IMR-90 (cell line): Measurements from ENCODE around the gene CDON. TPM values are rescaled to one million over a fixed set of nuclear protein-coding genes. Genes with fewer than 3 reads are reported as not detected.

Source experiments
- ATAC-seq: fragments of 200-7000 bp; cut with Tn5 transposase; 2 replicates; pipeline ENCODE4 v1.9.1; 2020; ENCODE audit warnings: low read depth, mild to moderate bottlenecking, moderate library complexity
- BruUV-seq: library from RNA; stranded (reverse); fragments of 400-500 nt; replicated peaks from 2 replicates; lab custom pipeline; 2021; lab: Mats Ljungman, UMichigan
- CTCF ChIA-PET: fragments of 300-600 bp; formaldehyde crosslinking; extraction: SDS; loops from one replicate; lab custom pipeline; 2021; ENCODE audit warnings: antibody characterized with exemption; lab: Yijun Ruan, JAX
- POLR2A ChIA-PET: fragments of 300-600 bp; sonication (Branson Sonifier 250); formaldehyde crosslinking; loops from one replicate; lab custom pipeline; 2022; ENCODE audit warnings: antibody characterized with exemption; ENCODE audit not compliant: unreplicated experiment; lab: Charles Lee
- DNase-seq: peaks from one replicate; pipeline ENCODE4 v3.0.0; 2013
- H2AFZ ChIP-seq: replicated peaks from 2 replicates; pipeline ENCODE3; 2013; ENCODE audit warnings: low read length, mild to moderate bottlenecking; ENCODE audit not compliant: poor library complexity
- H2AK5ac ChIP-seq: 2 replicates; pipeline ENCODE4 v1.6.1; 2013; ENCODE audit warnings: low read depth, low read length, inconsistent platforms
- H2AK9ac ChIP-seq: replicated peaks from 2 replicates; pipeline ENCODE3; 2013; ENCODE audit warnings: mild to moderate bottlenecking, low read depth, low read length, moderate library complexity; ENCODE audit not compliant: poor library complexity
- H2BK120ac ChIP-seq: 2 replicates; pipeline ENCODE4 v1.6.1; 2013; ENCODE audit warnings: low read depth, low read length, inconsistent platforms
- H2BK15ac ChIP-seq: 3 replicates; pipeline ENCODE4 v1.6.1; 2013; ENCODE audit warnings: low read depth, low read length, inconsistent platforms
- H2BK20ac ChIP-seq: 2 replicates; pipeline ENCODE4 v1.6.1; 2013; ENCODE audit warnings: low read depth, mild to moderate bottlenecking, inconsistent platforms, low read length, moderate library complexity
- H2BK5ac ChIP-seq: 2 replicates; pipeline ENCODE4 v1.6.1; 2013; ENCODE audit warnings: mild to moderate bottlenecking, low read depth, low read length, inconsistent platforms; ENCODE audit not compliant: poor library complexity, severe bottlenecking
- H3K14ac ChIP-seq: replicated peaks from 2 replicates; pipeline ENCODE4 v1.6.1; 2013; ENCODE audit warnings: low read depth, low read length, inconsistent platforms
- H3K18ac ChIP-seq: 2 replicates; pipeline ENCODE4 v1.6.1; 2013; ENCODE audit warnings: low read depth, low read length, control low read depth
- H3K23ac ChIP-seq: 2 replicates; pipeline ENCODE4 v1.6.1; 2013; ENCODE audit warnings: low read depth, low read length, inconsistent platforms
- H3K27ac ChIP-seq: 2 replicates; pipeline ENCODE4 v1.5.1; 2013; ENCODE audit warnings: mild to moderate bottlenecking, control low read depth, low read length; ENCODE audit not compliant: insufficient read depth
- H3K27me3 ChIP-seq: 2 replicates; pipeline ENCODE4 v1.6.1; 2013; ENCODE audit warnings: low read length; ENCODE audit not compliant: control insufficient read depth, insufficient read depth
- H3K36me3 ChIP-seq: 2 replicates; pipeline ENCODE4 v1.6.1; 2013; ENCODE audit warnings: low read length, mixed read lengths; ENCODE audit not compliant: control insufficient read depth, insufficient read depth
- H3K4ac ChIP-seq: 2 replicates; pipeline ENCODE4 v1.6.1; 2013; ENCODE audit warnings: low read depth, low read length, inconsistent platforms
- H3K4me1 ChIP-seq: 2 replicates; pipeline ENCODE4 v1.6.1; 2013; ENCODE audit warnings: low read length, mixed read lengths; ENCODE audit not compliant: control insufficient read depth, insufficient read depth
- H3K4me2 ChIP-seq: 2 replicates; pipeline ENCODE4 v1.6.1; 2013; ENCODE audit warnings: low read depth, mild to moderate bottlenecking, control low read depth, low read length, moderate library complexity
- H3K4me3 ChIP-seq: 2 replicates; pipeline ENCODE4 v1.5.1; 2013; ENCODE audit warnings: low read depth, mild to moderate bottlenecking, control low read depth, low read length, moderate library complexity; ENCODE audit not compliant: insufficient read depth
- H3K56ac ChIP-seq: 2 replicates; pipeline ENCODE4 v1.6.1; 2013; ENCODE audit warnings: low read length, inconsistent platforms; ENCODE audit not compliant: insufficient read depth; ENCODE audit errors: extremely low read depth
- H3K79me1 ChIP-seq, 2 experiments: 2 replicates each; pipeline ENCODE4 v1.6.1; 2013; ENCODE audit warnings: low read length in 2 of 2, inconsistent platforms in 1 of 2, low read depth in 1 of 2
- H3K9ac ChIP-seq: 2 replicates; pipeline ENCODE4 v1.6.1; 2013; ENCODE audit warnings: low read depth, low read length, control low read depth
- H3K9me1 ChIP-seq: 2 replicates; pipeline ENCODE4 v1.6.1; 2013; ENCODE audit warnings: low read length, inconsistent platforms; ENCODE audit not compliant: insufficient read depth
- H3K9me3 ChIP-seq: 2 replicates; pipeline ENCODE4 v1.6.1; 2013; ENCODE audit warnings: low read length; ENCODE audit not compliant: control insufficient read depth, insufficient read depth
- H4K20me1 ChIP-seq: 2 replicates; pipeline ENCODE4 v1.6.1; 2013; ENCODE audit warnings: low read length, inconsistent platforms; ENCODE audit not compliant: insufficient read depth
- H4K5ac ChIP-seq: 2 replicates; pipeline ENCODE4 v1.6.1; 2013; ENCODE audit warnings: mild to moderate bottlenecking, low read depth, low read length, control low read depth
- H4K8ac ChIP-seq, 2 experiments: 2 replicates each; pipeline ENCODE4 v1.6.1; 2013; ENCODE audit warnings: low read depth in 2 of 2, low read length in 2 of 2, control low read depth in 1 of 2, inconsistent platforms in 1 of 2
- H4K91ac ChIP-seq: 2 replicates; pipeline ENCODE4 v1.6.1; 2013; ENCODE audit warnings: low read depth, low read length, inconsistent platforms; ENCODE audit not compliant: insufficient read depth
- BHLHE40 ChIP-seq: fragments of 150-350 bp; IDR thresholded peaks from 2 replicates; pipeline ENCODE4 v1.6.1; 2016; ENCODE audit warnings: mild to moderate bottlenecking, low read depth, low read length
- CEBPB ChIP-seq: IDR thresholded peaks from 2 replicates; pipeline ENCODE4 v1.6.1; 2012; ENCODE audit warnings: low read depth, low read length, improper control_type of control experiment
- CHD1 ChIP-seq: IDR thresholded peaks from 2 replicates; pipeline ENCODE4 v1.6.1; 2012; ENCODE audit warnings: low read depth, low read length, improper control_type of control experiment
- CTCF ChIP-seq: conservative IDR thresholded peaks from 2 replicates; pipeline ENCODE4 v1.5.1; 2012; ENCODE audit warnings: mild to moderate bottlenecking, low read depth, low read length, improper control_type of control experiment
- ELK1 ChIP-seq: fragments of 150-350 bp; IDR thresholded peaks from 2 replicates; pipeline ENCODE4 v1.6.1; 2016; ENCODE audit warnings: low read depth, mild to moderate bottlenecking, low read length, moderate library complexity, borderline replicate concordance
- FOS ChIP-seq: fragments of 150-350 bp; IDR thresholded peaks from 2 replicates; pipeline ENCODE4 v1.6.1; 2016; ENCODE audit warnings: low read depth, low read length
- MAFK ChIP-seq: IDR thresholded peaks from 2 replicates; pipeline ENCODE4 v1.6.1; 2012; ENCODE audit warnings: low read depth, low read length, improper control_type of control experiment
- MAZ ChIP-seq: IDR thresholded peaks from 2 replicates; pipeline ENCODE4 v1.6.1; 2012; ENCODE audit warnings: low read depth, mild to moderate bottlenecking, low read length, improper control_type of control experiment, moderate library complexity, borderline replicate concordance
- MXI1 ChIP-seq: IDR thresholded peaks from 2 replicates; pipeline ENCODE4 v1.6.1; 2012; ENCODE audit warnings: low read depth, mild to moderate bottlenecking, low read length, moderate library complexity, borderline replicate concordance
- NFE2L2 ChIP-seq: fragments of 150-350 bp; IDR thresholded peaks from 2 replicates; pipeline ENCODE4 v1.6.1; 2016; ENCODE audit warnings: low read depth, mild to moderate bottlenecking, low read length
- POLR2A ChIP-seq: IDR thresholded peaks from 2 replicates; pipeline ENCODE4 v1.6.1; 2012; ENCODE audit warnings: mild to moderate bottlenecking, low read depth, low read length
- RAD21 ChIP-seq: IDR thresholded peaks from 2 replicates; pipeline ENCODE4 v1.6.1; 2012; ENCODE audit warnings: low read length, improper control_type of control experiment
- RCOR1 ChIP-seq: IDR thresholded peaks from 2 replicates; pipeline ENCODE4 v1.6.1; 2012; ENCODE audit warnings: mild to moderate bottlenecking, low read length, improper control_type of control experiment; ENCODE audit not compliant: insufficient replicate concordance
- RFX5 ChIP-seq: IDR thresholded peaks from 2 replicates; pipeline ENCODE4 v1.8.0; 2012; ENCODE audit warnings: low read depth, mild to moderate bottlenecking, low read length, moderate library complexity
- SMC3 ChIP-seq: fragments of 150-350 bp; IDR thresholded peaks from 2 replicates; pipeline ENCODE4 v1.6.1; 2016; ENCODE audit warnings: low read depth, mild to moderate bottlenecking, antibody characterized with exemption, low read length, moderate library complexity
- USF2 ChIP-seq: fragments of 150-350 bp; IDR thresholded peaks from 2 replicates; pipeline ENCODE4 v1.6.1; 2017; ENCODE audit warnings: mild to moderate bottlenecking, antibody characterized with exemption, low read length, low read depth
- WGBS, 2 experiments: methylation state at CpG; one replicate each; pipeline versions ENCODE4 v1.1.5 to v1.1.7; 2013; ENCODE audit warnings: missing lambda C conversion rate in 2 of 2; ENCODE audit not compliant: insufficient read length in 1 of 2; ENCODE audit errors: extremely low coverage in 2 of 2; 5-methylcytosine and 5-hydroxymethylcytosine counted together
- dilution Hi-C: fragments of 300-500 bp; cut with HindIII; formaldehyde crosslinking; loops from one replicate; pipeline ENCODE4 v1.14.3; 2018; ENCODE audit warnings: low sequenced_read_pairs; ENCODE audit not compliant: unreplicated experiment
- in situ Hi-C: fragments of 300-500 bp; cut with MboI; formaldehyde crosslinking; loops from 3 replicates; pipeline ENCODE4 v1.14.3; 2019; ENCODE audit warnings: low sequenced_read_pairs, inconsistent platforms, mixed read lengths
- intact Hi-C: fragments of 100-400 bp; cut with micrococcal nuclease; formaldehyde crosslinking; loops from 2 replicates; pipeline ENCODE4 v1.10.0; 2022
- polyA plus RNA-seq, 3 experiments: library from polyadenylated mRNA; depleted of rRNA; stranded (reverse); fragments of >200 nt; gene quantifications; 2 replicates each; pipeline ENCODE4 v1.2.3, GENCODE V29; 2012; ENCODE audit warnings: low replicate concordance in 1 of 3
- total RNA-seq: library from RNA; depleted of rRNA; stranded (reverse); fragments of >200 nt; gene quantifications from 2 replicates; pipeline ENCODE4 v1.2.3, GENCODE V29; 2012

Gene CDON
- total and polyA plus RNA-seq, 2 of the 4 experiments (the other 2 are of a cell fraction): 1.2 to 3.8 TPM

- dilution Hi-C loops (no loop called here), intact Hi-C loops (no loop called here)
Observed at GRCh38 chr11:126008956-126009355, 53.7 kb downstream of the CDON start.

More at GRCh38 chr11:126008956-126009355, 53.7 kb downstream of the CDON start:
- H2BK20ac ChIP-seq: no peak overlapping the region
- no peak overlapping the region for H3K4me3 ChIP-seq
- no peak overlapping the region for H3K56ac ChIP-seq
- H3K4me1 ChIP-seq: no peaks in the 10 kb centered on the region
- H3K14ac ChIP-seq: no peak overlapping the region
- no TSS peak for BruUV-seq
- no peak overlapping the region for H4K8ac ChIP-seq
- ChIA-PET CTCF (no interaction called here), POLR2A (no interaction called here)
- H3K27me3 ChIP-seq: peaks cover 2% of the 10 kb centered on the region
- no peaks in the 10 kb centered on the region for H4K20me1 ChIP-seq
- H4K91ac ChIP-seq: no peak overlapping the region
- H2AK9ac ChIP-seq: no peak overlapping the region
- H2AK5ac ChIP-seq: no peak overlapping the region
- TF ChIP-seq MAZ (no peak), NFE2L2 (no peak), SMC3 (no peak), CEBPB (no peak), FOS (no peak), RCOR1 (no peak), CTCF (no peak), USF2 (no peak), POLR2A (no peak), RFX5 (no peak), ELK1 (no peak), CHD1 (no peak), MAFK (no peak), BHLHE40 (no peak), RAD21 (no peak), MXI1 (no peak)
- ATAC-seq (no peak), DNase-seq (no peak)
- no peak overlapping the region for H3K4ac ChIP-seq
- H2BK15ac ChIP-seq: no peak overlapping the region
- no peak overlapping the region for H3K4me2 ChIP-seq
- no peak overlapping the region for H2AFZ ChIP-seq
- no peak overlapping the region for H2BK5ac ChIP-seq
- in situ Hi-C loops: no loop called here
- H3K9ac ChIP-seq: no peak overlapping the region
- H3K27ac ChIP-seq: no peak overlapping the region
- no peak overlapping the region for H2BK120ac ChIP-seq
- no peaks in the 10 kb centered on the region for H3K36me3 ChIP-seq
- H4K5ac ChIP-seq: no peak overlapping the region
- H3K9me1 ChIP-seq: no peaks in the 10 kb centered on the region
- no peak overlapping the region for H3K23ac ChIP-seq
- no peaks in the 10 kb centered on the region for H3K9me3 ChIP-seq
- H3K79me1 ChIP-seq: no peaks in the 10 kb centered on the region
- no CpG with 5 or more reads among the region's 8 CpGs for WGBS, 2 experiments
- H3K18ac ChIP-seq: no peak overlapping the region
